GM19238 (cell line): ENCODE measurements around the gene DBT.
"Not testable (repeated sequence)": the region's sequence is repeated elsewhere in the genome, so short reads cannot be mapped to it uniquely, and the experiment has no call there.

ENCODE experiments used
- DNase-seq: peaks from one replicate; pipeline ENCODE4 v3.0.0; 2011; ENCODE audit warnings: low spot score; ENCODE audit not compliant: insufficient read length

Gene DBT

DNA sequence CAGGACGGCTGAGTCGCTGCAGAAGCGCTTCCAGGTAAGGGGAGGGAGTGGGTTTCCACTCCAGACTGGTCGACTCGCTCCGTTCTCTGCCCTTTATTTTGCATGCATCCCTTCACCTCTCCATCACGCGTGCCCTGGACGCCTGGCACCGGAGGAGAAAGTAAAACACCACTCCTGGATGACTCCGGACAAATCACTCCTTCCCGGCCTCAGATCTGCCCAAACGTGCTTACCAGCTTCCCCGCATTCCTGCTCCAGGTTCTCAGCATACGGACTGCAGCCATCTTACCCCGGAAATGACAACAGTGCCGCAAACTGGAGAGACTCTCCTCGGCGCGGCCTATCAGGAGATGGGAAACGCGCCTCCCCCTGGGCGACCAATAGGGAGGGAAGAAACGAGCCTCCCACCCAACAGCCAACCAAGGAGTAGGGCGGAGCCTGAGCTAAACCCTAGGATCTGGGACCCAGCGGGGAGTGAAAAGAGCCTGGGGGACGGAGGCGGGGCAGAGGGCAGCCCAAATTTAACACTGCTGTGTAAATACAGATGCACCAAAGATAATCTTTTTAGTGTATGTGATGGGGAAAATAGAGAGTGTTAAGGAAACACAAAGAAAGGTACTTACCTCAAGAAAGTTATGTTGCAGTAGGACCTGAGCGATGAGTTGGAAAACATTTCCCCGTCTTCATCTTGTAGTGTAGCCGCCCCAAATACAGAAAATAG is at the start of gene DBT:
TSS of gene DBT (minus strand) at position 298 of the 721 bp plus-strand sequence. CDS start at position 284, 14 bp downstream.
- DNase-seq = peak; percentile 94

DNA sequence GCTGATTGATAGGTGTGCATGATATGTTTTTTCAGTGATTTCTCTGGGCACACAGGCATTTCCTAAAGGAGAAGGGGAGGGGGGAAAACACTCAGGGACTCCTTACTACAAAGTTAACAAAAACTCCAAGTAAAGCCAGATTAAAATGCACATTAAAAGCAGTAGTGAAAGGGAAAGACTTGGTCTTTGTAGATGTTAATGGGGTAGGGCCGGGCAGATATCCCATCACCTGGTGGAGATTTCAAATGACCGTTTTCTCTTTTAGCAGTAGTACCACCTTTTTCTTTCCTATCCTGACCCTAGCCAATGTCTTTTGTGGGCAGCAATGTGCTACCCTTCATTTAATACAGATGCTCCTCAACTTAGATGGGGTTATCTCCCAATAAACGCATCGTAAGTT is 48.9 kb upstream of the DBT start:
- no peak for DNase-seq

DNA sequence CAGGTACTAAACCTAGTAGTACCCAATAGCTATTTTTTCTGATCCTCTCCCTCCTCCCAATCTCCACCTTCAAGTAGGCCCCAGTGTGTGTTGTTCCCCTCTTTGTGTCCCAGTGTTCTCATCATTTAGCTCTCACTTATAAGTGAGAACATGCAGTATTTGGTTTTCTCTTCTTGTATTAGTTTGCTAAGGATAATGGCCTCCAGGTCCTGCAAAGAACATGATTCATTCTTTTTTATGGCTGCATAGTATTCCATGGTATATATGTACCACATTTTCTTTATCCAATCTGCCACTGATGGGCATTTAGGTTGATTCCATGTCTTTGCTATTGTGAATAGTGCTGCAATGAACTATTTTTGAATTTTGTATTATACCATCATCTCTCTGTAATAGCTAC is 47.4 kb upstream of the DBT start:
- not testable (repeated sequence) for DNase-seq

DNA sequence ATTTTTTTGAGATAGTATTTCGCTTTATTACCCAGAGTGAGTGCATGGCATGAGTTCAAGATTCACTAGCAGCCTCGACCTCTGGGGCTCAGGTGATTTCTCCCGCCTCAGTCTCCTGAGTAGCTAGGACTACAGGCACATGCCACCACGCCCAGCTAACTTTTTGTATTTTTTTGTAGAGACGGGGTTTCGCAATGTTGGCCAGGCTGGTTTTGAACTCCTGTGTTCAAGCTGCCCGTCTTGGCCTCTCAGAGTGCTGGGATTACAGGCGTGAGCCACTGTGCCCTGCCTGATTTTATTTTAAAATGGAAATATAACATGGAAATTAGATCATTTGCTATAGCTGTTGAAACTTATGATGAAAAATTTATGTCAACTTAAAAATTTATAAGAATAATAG is 46.5 kb upstream of the DBT start:
- no peak for DNase-seq

DNA sequence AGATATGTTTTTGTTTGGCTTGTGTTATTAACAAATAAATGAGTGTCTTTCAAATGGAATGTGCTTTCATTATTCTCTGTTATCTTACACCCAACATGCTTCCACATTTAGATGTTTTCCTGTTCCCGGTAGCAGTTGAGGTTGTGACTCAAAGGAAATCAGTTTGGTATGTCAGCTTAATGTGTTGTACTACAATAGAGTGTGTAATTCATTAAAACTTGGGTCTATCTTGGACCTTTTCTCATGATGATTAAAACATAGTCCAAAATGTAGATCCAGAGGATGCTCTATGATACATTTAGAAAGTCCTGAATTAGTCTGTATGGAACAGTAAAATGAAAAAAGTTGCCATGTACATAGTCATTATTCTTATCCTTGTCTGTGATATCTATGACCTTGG is 43.1 kb upstream of the DBT start:
- DNase-seq = no peak

DNA sequence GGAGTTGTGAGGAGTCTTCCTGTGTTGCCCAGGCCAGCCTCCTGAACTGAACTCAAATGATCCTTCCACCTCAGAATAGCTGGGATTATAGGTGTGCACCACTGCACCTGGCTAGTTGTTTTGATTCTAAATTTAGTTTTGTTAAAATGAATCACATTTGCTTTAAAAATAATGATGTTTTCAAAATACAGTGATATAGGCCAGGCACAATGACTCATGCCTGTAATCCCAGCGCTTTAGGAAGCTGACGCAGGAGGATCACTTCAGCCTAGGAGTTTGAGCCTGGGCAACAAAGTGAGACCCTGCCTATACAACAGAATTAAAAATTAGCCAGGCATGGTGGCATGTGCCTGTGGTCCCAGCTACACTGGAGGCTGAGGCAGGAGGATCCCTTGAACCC is 40.7 kb upstream of the DBT start:
- DNase-seq = no peak

DNA sequence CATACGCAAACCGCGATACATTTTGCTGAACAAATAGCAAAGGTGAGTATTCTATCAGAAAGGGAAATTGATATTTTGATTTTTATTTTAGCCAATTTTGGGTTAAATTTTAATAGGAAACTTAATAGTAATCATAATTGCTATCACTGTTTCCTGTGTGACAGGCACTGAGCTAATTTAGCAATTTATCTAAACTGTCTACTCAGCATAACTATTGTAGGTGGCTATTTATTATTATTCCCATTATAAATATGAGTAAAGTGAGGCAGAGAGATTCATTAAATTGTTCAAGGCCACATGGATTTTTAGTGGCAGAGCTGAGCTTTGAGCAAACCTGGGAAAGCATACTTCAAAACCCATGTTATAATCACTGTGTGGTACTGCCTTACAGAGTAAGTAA is 37.5 kb upstream of the DBT start:
- no peak for DNase-seq

DNA sequence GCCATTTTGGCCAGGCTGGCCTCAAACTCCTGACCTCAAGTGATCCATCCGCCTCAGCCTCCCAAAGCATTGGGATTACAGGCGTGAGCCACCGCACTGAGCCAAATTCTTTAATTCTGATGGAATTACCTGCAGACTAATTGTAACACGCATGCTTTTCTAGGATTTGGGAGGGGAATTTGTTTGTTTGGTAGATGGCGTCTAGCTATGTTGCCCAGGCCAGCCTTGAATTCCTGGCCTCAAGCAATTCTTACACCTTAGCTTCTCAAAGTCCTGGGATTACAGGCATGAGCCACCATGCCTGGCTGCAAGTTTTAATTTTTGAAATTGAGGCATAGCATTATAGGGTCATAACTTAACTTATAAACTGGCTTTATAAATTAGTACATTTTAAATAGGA is 35.0 kb upstream of the DBT start:
- no peak for DNase-seq

DNA sequence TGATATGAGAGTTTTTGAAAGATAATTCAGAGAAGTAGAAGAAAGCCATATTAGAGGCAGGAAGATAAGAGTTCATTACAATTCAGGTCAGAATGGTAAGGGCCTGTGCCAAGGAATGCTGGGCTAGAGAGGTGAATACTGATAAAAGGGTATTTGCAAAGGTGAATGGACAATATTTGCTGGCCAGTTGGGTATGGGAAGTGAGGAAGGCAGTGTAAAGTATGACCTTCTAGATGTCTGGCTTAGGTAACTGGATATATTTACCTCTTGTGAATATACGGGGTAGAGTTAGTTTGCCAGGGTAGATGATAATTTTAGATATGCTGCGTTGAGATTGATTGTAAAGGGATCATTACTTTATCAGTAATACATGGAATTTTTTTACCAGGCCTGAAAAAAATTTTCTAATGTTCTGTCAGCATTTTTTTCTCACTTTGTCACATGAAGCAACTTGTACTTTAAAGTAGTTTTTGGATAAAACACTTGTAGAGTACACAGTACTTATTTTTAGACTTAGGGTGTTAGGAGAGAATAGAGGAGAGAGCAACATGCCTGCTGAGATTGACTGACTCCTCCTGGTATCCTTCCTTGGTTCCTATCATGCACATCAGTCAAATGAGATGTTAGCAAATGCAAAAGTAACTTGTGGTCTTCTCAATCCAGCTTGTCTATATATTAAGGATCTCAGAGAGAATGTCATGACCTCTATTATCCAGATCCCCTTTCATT is 30.5 kb upstream of the DBT start:
- DNase-seq = no peak

DNA sequence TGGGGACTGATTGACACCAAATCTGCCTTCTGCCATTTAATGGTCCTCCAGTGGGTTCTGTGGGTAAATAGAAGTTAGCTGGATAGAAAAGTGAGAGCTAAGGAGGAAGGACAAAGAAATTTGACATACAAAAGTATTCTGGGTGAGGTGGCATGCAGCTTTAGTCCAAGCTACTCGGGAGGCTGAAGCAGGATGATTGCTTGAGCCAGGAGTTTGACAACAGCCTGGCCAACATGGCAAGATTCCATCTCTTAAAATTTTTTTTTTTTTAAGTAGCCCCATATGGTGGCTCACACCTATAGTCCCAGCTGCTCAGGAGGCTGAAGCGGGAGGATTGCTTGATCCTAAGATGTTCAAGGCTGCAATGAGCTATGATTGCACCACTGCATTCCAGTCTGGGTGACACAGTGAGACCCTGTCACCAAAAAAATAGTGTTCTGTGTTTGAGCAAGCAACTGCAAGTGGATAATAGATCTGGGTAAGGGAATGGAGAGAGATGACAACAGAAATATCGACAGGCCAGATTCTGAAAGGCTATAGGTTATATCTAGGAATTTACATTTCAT is 29.8 kb upstream of the DBT start:
- DNase-seq = no peak

DNA sequence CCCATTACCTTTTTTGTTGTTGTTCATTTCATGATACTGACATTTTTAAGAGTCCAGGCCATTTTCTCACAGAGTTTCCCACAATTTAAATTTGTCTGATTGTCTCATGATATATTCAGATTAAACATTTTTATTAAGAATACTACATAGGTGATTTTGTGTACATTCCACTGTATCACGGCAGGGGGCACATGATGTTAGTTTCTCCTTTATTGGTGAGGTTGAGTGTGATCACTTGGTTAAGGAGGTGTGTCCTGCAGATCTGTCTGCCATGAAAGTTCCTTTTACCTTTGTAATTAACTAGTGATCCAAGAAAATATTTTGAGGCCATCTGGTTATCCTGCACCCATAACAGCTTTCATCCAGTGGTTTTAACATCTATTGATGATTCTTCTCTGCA is 28.2 kb upstream of the DBT start:
- DNase-seq = no peak

DNA sequence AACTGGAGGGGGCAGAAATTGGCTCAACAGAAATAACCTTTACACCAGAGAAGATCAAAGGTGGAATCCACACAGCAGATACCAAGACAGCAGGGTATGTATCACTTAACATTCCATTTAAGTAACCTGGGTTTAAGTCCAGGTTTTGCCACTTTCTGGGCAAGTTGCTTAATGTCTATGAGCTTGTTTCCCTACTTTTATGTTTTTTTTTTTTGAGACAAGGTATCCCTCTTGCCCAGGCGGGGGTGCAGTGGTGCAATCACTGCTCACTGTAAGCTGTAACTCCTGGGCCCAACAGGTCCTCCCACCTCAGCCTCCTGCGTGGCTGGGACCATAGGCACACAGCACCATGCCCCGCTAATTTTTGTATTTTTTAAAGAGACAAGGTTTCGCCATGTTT is 18.6 kb upstream of the DBT start:
- DNase-seq = no peak

DNA sequence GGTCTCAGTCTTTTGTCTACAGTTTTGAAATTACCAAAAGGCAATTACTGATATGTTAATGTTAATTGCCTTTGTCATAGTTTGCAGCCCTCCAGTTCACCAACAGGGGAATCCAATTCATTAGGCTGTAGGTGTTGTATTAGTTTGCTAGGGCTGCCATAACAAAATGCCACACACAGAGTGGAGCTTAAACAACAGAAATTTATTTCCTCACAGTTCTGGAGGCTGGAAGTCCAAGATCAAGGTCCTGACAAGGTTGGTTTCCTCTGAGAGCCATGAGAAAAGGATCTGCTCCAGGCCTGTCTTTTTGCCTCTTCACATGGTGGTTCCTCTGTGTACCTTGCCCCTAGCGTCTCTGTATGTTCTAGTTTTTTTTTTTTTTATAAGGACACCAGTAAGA is 17.6 kb upstream of the DBT start:
- no peak for DNase-seq

DNA sequence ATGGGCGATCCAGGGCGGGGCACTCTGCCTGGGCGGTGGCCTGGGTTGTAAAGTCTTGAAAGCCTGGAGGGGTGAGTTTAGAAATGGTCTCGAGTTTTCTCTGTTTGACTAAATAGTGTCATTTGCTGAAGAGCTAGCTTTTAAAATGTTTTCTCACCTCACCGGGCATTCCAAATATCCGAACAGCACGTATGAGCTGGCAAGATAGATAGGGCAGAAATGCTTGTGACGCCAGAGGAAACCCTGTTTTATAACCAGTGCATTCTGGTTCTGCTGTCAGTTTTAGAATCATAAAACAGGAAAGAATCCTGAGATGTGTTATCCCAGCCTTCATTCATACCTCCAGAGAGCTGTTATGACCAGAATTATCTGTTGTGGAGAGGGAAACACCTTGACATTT is 17.1 kb upstream of the DBT start:
- DNase-seq = no peak

DNA sequence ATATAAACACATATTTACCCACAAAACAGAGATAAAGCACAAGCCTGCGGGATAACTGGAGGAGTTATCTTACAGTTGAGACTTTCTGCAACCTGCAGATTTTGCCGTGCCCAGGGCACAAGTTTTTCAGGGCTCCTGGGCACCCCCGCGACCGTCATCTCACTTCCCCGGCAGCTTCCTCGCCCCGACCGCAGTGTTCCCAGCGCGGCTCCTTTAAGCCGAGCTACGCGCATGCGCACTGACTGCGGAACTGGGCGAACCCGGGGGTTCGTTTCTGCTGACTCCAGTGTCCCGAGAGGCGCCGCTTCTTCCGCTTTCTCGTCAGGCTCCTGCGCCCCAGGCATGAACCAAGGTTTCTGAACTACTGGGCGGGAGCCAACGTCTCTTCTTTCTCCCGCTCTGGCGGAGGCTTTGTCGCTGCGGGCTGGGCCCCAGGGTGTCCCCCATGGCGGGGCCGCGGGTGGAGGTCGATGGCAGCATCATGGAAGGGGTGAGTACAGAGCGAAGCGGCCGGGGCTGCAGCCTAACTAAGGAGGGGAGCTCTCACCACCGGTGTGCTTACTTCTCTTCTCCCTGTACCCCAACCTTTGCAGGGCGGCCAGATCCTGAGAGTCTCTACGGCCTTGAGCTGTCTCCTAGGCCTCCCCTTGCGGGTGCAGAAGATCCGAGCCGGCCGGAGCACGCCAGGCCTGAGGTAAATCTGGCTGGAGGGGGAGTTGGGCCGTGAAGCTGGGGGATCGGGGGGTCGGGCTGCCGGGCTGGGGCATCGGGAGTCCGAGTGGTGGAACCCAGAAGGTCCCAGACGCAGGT is 16.5 kb upstream of the DBT start, which contains the start of gene RTCA:
TSS of gene RTCA (plus strand) at position 286 of the 810 bp plus-strand sequence. CDS start at position 446, 160 bp downstream.
- DNase-seq = peak; percentile 79

DNA sequence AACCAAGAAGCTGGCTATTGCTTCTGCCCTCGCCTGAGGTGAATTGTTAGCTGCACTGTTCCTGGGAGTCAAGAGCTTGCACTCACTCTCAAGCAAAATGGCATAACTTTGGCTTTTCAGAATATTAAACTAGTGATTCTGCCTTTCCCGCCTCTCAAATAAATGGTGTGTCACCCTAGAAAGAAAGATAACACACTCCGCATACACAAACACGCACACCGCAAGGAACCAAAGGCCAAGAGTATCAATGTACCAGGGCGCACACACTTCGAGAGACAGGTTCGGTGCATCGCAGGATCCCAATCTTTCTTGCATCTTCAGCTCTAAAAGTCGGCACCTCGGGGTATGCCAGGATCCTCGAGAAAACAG is 15.9 kb upstream of the DBT start:
- DNase-seq = no peak

DNA sequence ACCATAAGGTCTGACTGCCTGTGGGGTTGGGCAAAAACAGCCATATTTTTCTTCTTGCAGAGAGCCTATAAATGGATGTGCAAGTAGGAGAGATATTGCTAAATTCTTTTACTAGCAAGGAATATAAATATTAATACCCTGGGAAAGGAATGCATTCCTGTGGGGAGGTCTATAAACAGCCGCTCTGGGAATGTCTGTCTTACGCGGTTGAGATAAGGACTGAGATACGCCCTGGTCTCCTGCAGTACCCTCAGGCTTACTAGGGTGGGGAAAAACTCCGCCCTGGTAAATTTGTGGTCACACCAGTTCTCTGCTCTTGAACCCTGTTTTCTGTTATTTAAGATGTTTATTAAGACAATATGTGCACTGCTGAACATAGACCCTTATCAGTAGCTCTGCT is 14.4 kb upstream of the DBT start:
- DNase-seq = not testable (repeated sequence)

DNA sequence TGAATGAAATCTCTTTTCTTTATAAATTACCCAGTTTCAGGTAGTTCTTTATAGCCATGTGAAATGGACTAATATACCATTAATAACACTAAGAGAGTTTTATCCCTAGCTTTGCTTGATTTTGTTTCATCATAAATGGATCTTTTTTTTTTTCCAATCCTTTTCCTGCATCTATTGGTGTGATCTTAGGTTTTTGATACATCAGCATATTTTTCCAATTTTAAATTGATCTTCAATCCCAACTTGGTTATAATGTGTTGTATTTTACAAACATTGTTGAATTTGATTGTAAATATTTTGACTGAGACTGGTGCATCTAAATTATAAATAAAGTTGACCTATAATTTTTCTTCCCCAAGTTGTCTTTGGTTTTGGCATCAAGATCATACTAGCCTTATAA is 12.1 kb upstream of the DBT start:
- no peak for DNase-seq

DNA sequence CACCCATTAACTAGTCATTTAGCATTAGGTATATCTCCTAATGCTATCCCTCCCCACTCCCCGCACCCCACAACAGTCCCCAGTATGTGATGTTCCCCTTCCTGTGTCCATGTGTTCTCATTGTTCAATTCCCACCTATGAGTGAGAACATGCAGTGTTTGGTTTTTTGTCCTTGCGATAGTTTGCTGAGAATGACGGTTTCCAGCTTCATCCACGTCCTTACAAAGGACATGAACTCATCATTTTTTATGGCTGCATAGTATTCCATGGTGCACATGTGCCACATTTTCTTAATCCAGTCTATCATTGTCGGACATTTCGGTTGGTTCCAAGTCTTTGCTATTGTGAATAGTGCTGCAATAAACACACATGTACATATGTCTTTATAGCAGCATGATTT is 8.8 kb upstream of the DBT start:
- not testable (repeated sequence) for DNase-seq

DNA sequence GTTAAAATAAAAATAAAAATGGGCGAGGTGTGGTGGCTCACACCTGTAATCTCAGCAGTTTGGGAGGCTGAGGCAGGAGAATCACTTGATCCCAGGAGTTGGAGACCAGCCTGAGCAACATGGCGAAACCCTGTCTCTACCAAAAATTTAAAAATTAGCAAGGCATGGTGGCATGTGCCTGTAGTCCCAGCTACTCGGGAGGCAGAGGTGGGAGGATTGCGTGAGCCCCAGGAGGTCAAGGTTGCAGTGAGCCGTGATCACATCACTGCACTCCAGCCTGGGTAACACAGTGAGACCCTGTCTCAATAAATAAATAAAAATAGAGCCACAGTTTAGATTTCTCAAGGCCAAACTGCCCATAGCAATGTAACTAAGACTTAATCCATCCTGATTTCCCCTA is 6.6 kb upstream of the DBT start:
- not testable (repeated sequence) for DNase-seq

DNA sequence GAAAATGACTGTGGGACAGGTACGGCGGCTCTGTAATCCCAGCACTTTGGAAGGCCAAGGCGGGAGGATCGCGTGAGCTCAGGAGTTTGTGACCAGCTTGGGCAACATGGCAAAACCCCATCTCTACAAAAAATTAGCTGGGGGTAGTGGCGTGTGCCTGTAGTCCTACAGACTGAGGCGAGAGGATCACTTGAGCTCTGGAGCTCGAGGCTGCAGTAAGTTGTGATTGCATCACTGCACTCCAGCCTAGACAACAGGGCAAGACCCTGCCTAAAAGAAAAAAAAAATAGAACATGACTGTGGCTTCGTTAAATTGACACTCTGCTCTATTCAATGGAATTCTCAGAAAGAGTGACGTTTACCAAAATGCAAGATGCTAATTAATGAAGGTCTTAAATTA is 3.9 kb upstream of the DBT start:
- DNase-seq = no peak

DNA sequence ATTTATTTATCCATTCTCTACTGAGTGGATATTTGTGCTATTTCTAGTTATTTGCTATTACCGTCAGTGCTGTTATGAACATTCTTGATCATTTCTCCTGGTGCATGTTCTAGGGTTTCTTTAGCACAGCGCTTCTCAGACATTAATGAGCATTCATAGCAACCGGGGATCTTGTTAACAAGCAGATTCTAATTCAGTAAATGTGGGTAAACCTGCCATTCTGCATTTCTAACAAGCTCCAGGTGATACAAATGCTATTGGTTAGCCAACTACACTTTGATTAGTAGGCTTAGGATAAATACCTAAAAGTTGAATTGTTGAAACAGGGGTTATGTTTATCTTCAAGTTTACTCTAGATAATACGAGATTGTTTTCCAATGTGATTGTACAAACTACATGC is 3.3 kb upstream of the DBT start:
- no peak for DNase-seq
